COLO668 (cell line): Measurements from ENCODE around the gene PPP1R12C.
"Not testable (repeated sequence)": the region's sequence is repeated elsewhere in the genome, so short reads cannot be mapped to it uniquely, and the experiment has no call there.

Experiments used
- DNase-seq: peaks from one replicate; lab custom pipeline; 2025; ENCODE audit not compliant: unreplicated experiment; lab: John Stamatoyannopoulos, UW

Gene PPP1R12C

GRCh38 chr19:55076321-55076720 lies 41.1 kb downstream of the PPP1R12C start:
- no peak for DNase-seq

GRCh38 chr19:55075371-55075998 lies 42.0 kb downstream of the PPP1R12C start, which contains the start of gene EPS8L1:
EPS8L1 (plus strand) TSS chr19:55075869; CDS start chr19:55076445, 576 bp downstream.
- no peak for DNase-seq

- no peak for DNase-seq
These were observed 45.5 kb downstream of the PPP1R12C start for GRCh38 chr19:55071913-55072312.

- peak; percentile 13 for DNase-seq
These were observed 46.3 kb downstream of the PPP1R12C start for GRCh38 chr19:55071129-55071502.

- DNase-seq: no peak
These were observed 46.8 kb downstream of the PPP1R12C start for GRCh38 chr19:55070466-55071128.

GRCh38 chr19:55069865-55070197 lies 47.6 kb downstream of the PPP1R12C start:
- DNase-seq: no peak

GRCh38 chr19:55068950-55069864 lies 48.2 kb downstream of the PPP1R12C start:
- DNase-seq: peak; percentile 61

GRCh38 chr19:55067869-55068268 lies 49.6 kb downstream of the PPP1R12C start:
- no peak for DNase-seq

GRCh38 chr19:55066107-55066709 lies 51.2 kb downstream of the PPP1R12C start:
- DNase-seq: no peak

GRCh38 chr19:55065516-55065915 lies 51.9 kb downstream of the PPP1R12C start:
- DNase-seq: not testable (repeated sequence)

- no peak for DNase-seq
These were observed 54.0 kb downstream of the PPP1R12C start for GRCh38 chr19:55063492-55063843.

- peak; percentile 95 for DNase-seq
These were observed 54.5 kb downstream of the PPP1R12C start, which contains the start of gene RDH13 for GRCh38 chr19:55062735-55063491. RDH13 (minus strand) TSS chr19:55063148; CDS start chr19:55063032, 116 bp downstream.

- DNase-seq: not testable (repeated sequence)
These were observed 57.1 kb downstream of the PPP1R12C start for GRCh38 chr19:55060287-55060686.

GRCh38 chr19:55058781-55059610 lies 58.4 kb downstream of the PPP1R12C start:
- no peak for DNase-seq

GRCh38 chr19:55056827-55057226 lies 60.6 kb downstream of the PPP1R12C start:
- no peak for DNase-seq

GRCh38 chr19:55053735-55054134 lies 63.7 kb downstream of the PPP1R12C start:
- no peak for DNase-seq

- DNase-seq: no peak
These were observed 66.5 kb downstream of the PPP1R12C start for GRCh38 chr19:55050749-55051532.

- no peak for DNase-seq
These were observed 69.0 kb downstream of the PPP1R12C start for GRCh38 chr19:55048446-55048845.

GRCh38 chr19:55047951-55048350 lies 69.5 kb downstream of the PPP1R12C start:
- DNase-seq: no peak
